Limb (tissue), 2 donors: Measurements from ENCODE around the gene RASSF4.
A peak's percentile ranks its signal among the peaks of the same experiment; 100 is the strongest.

Experiments used
- DNase-seq, 2 donors: peaks; one replicate each; pipeline ENCODE4 v3.0.0-alpha.2; 2016; ENCODE audit errors: extremely low spot score in 2 of 2

Gene RASSF4

GRCh38 chr10:44975431-44976331 is 16.1 kb downstream of the RASSF4 start:
- DNase-seq = peak in 1 of 2 donors; percentile 60

GRCh38 chr10:44976352-44977198 is 17.0 kb downstream of the RASSF4 start:
- DNase-seq = no peak

DNA sequence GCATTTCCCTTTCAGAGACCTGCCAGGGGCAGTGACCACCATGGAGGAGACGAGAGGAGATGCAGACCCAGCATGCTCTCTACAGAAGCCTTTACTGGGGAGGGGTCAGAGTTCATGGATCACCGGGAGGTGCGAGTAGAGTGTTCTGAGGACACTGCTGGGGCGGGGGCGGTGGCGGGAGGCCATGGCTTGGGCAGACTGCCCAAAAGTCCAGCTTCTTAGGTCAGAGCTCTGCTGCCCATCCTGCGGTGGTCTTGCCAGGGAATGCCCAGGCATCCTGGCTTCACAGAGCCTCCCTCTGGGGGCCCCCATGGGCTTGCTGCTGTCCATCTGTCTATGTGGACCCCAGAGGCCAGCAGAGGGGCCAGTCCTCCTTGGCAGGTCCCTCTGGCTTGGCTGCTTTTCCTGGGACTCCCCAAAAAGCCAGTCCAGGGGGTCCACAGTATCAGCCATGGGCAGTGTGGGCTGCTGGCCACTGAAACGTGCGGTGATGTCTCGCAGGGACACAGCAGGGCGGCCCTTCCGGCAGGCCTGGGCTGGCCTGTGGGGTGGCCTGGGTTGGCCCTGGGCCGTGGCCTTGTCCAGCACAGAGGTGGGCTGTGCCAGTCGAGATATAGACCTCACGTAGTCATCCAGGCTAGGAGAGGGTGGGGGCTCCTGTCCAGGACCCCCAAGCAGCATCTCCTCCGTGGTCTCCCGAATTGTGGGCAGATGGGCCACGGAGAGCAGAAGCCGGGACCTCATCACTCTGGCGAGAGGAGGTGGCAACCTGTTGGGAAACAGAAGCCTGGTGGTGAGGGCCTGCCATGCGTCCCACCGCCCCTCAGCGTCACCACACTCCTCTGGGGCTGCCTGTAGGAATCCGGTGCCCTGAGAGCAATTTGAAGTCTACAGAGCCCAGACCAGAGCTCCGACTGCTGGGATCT is 17.9 kb downstream of the RASSF4 start:
- DNase-seq = no peak

GRCh38 chr10:44978213-44978569 is 18.6 kb downstream of the RASSF4 start:
- DNase-seq = no peak

GRCh38 chr10:44978570-44979280 is 19.1 kb downstream of the RASSF4 start, which contains the start of gene DEPP1:
Gene DEPP1 (minus strand): TSS chr10:44978809. CDS start chr10:44978030, 779 bp downstream.
- peak; percentile 84 to 93 for DNase-seq

GRCh38 chr10:44979281-44980191 is 19.9 kb downstream of the RASSF4 start:
- DNase-seq = no peak

- no peak for DNase-seq
These were observed 20.9 kb downstream of the RASSF4 start for GRCh38 chr10:44980309-44981171.

DNA sequence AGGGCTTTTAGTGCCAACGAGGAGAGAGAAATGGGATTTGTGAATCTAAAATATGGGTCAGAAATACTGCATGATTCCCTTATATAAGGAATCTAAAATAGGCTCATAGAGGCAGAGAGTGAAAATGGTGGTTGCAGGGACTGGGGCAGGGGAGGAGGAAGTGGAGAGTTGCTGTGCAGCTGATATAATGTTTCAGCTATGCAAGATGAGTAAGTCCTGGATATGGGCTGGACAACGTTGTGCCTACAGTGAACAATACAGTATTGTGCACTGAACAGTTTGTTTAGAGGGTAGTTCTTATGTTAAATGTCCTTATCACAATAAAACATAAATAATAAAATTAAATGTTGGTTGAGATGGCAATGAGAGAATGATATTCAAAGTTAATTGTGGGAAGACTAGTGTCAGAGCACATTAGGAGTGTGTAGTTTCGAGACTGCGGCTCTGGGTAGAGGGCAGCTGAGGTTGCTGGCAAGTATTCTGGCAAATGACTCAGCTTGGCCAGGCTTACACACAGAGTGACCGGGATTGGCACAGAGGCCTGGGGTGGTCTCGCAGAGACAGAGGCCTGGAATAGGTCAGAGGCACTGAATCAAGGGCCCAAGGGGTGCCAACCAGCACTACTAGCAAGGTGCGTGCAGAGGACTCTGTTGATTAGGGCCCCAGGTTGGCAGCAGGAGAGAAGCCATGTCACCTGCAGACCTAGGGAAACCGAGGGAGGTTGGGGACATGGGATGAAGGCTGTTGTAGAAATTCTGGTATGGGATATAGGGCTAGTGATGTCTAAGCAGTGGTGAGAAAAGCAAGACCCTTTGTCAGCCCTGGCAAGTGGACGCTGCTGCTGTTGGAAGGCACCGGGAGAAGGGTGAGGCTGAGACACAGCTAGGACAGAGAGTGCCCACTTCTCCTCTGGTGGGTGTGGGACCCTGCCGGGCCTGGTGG is 21.8 kb downstream of the RASSF4 start:
- DNase-seq = peak in 1 of 2 donors; percentile 58

- DNase-seq = no peak
These were observed 22.5 kb downstream of the RASSF4 start for GRCh38 chr10:44982114-44982460.

DNA sequence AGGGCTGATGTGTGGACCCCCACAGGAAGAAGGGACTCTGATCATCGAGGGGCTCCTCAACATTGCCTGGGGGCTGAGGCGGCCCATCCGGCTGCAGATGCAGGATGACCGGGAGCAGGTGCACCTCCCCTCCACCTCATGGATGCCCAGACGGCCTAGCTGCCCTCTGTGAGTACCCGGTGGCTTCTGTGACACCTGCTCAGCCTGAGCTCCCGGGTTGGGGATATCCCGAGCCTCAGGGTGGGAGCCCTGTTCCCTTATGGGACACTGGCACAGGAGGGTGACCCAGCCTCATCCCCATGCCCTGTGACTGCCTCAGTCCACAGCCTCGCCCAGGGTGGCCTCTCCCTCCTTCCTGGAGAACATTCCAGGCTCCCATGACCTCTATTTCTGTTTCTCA is 22.9 kb downstream of the RASSF4 start:
- DNase-seq = no peak

- no peak for DNase-seq
These were observed 23.7 kb downstream of the RASSF4 start for GRCh38 chr10:44983066-44983894.

GRCh38 chr10:44983895-44984278 is 24.3 kb downstream of the RASSF4 start:
- no peak for DNase-seq

GRCh38 chr10:44984671-44985101 is 25.1 kb downstream of the RASSF4 start:
- DNase-seq = no peak

GRCh38 chr10:44985175-44985681 is 25.6 kb downstream of the RASSF4 start:
- no peak for DNase-seq

DNA sequence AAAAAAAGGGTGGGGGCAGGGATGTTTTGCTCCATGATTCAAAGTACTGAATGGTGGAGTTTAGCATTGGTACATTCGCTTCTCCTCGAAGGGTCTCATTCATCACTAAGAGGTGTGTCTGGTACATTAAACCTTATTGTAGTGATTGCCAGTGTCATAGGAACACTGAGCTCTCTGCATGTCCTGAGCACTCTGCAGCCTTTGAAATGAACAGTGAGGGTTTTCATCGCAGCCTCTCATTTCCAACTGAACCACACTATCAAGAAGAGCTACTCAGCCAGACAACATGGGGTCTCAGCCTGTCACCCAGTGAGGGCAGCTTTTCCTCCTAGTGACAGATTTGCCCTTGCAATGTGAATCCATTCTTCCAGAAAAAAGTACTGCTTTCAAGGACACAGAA is 26.6 kb downstream of the RASSF4 start:
- DNase-seq = no peak

GRCh38 chr10:44986670-44987069 is 27.1 kb downstream of the RASSF4 start:
- DNase-seq = no peak
